ENCODE measurements around the gene COL8A2.

Gene COL8A2

GRCh38 chr1:36086529-36087232, 38.3 kb downstream of the COL8A2 start:
- 86% methylated on average over 12 of the region's 12 CpGs for WGBS
- Histone ChIP-seq H3K4me3 (ENCODE audit: low read length) (no peak overlapping the region), H3K36me3 (ENCODE audit: insufficient read depth, low read length) (peaks cover 13% of the 10 kb centered on the region), H3K27ac (ENCODE audit: low read depth, low read length) (no peak overlapping the region), H3K9ac (ENCODE audit: low read depth, low read length) (no peak overlapping the region), H3K4me1 (ENCODE audit: insufficient read depth, low read length) (peaks cover 6% of the 10 kb centered on the region; the same call in 1 of the 2 replicates), H3K9me3 (ENCODE audit: insufficient read depth, low read depth, low read length) (no peaks in the 10 kb centered on the region), H3K27me3 (ENCODE audit: insufficient read depth, low read length) (no peaks in the 10 kb centered on the region; the same call in 1 of the 2 replicates)

DNA sequence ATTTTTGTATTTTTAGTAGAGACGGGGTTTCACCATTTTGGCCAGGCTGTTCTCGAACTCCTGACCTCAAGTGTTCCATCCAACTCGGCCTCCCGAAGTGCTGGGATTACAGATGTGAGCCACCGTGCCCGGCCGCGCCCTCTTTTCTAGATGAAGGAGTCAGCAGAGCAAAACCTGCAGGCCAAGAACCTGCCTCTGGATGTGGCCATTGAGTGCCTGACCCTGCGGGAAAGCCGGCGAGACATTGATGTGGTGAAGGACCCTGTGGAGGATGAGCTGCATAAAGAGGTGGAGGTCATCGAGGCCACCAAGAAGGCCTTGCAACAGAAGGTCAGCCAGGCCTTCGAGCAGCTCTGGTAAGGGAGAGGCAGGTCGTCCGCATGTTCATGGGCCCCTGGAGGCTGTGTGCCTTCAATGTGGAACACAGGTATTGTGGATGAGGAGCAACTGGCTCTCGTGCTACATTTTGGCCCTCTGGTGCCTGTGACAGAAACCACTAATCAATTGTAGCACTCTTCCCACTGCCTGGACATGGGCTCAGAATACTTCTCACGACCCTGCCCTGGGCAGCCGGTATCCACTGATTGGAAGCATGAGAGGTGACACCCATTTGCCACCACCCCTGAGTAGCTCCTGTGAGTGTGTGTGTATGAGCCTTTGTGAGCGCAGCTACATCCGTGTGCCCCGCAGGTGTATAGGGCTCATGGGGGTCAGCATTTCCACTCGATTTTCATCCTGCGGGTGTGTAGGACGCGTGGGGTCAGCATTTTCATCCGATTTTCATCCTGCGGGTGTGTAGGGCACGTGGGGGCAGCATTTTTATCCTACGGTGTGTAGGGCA, 39.1 kb downstream of the COL8A2 start:
- Histone ChIP-seq H3K4me1 (ENCODE audit: insufficient read depth, low read length) (peaks cover 6% of the 10 kb centered on the region; the same call in 1 of the 2 replicates), H3K27ac (ENCODE audit: low read depth, low read length) (no peak overlapping the region), H3K9ac (ENCODE audit: low read depth, low read length) (no peak overlapping the region), H3K36me3 (ENCODE audit: insufficient read depth, low read length) (peaks cover 5% of the 10 kb centered on the region), H3K9me3 (ENCODE audit: insufficient read depth, low read depth, low read length) (no peaks in the 10 kb centered on the region), H3K27me3 (ENCODE audit: insufficient read depth, low read length) (no peaks in the 10 kb centered on the region; the same call in 1 of the 2 replicates), H3K4me3 (ENCODE audit: low read length) (no peak overlapping the region)
- 94% methylated on average over 29 of the region's 29 CpGs for WGBS

DNA sequence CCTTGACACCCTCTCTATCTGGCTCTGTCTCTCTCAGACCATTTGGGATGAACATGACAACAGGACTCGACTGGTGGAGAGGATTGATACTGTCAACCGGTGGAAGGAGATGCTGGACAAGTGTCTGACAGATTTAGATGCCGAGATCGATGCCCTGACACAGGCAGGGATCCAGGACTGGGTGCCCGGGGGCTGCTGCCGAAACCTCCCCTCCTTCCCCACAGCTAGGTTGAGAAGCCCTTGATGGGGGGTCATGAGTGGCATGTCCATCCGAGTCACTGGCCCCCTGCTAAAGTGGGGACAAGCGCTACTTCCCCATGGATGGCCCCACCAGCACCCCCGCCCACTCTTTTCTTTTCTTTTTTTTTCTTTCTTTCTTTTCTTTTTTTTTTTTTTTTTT, 39.9 kb downstream of the COL8A2 start:
- Histone ChIP-seq H3K4me1 (ENCODE audit: insufficient read depth, low read length) (peaks cover 6% of the 10 kb centered on the region; the same call in 1 of the 2 replicates), H3K27ac (ENCODE audit: low read depth, low read length) (no peak overlapping the region), H3K27me3 (ENCODE audit: insufficient read depth, low read length) (no peaks in the 10 kb centered on the region; the same call in 1 of the 2 replicates), H3K9ac (ENCODE audit: low read depth, low read length) (no peak overlapping the region), H3K9me3 (ENCODE audit: insufficient read depth, low read depth, low read length) (no peaks in the 10 kb centered on the region), H3K4me3 (ENCODE audit: low read length) (no peak overlapping the region), H3K36me3 (ENCODE audit: insufficient read depth, low read length) (0 out of 2 replicates have a peak, but pooled peaks cover 1% of the 10 kb centered on the region)
- WGBS, result 94% methylated on average over 8 of the region's 9 CpGs

DNA sequence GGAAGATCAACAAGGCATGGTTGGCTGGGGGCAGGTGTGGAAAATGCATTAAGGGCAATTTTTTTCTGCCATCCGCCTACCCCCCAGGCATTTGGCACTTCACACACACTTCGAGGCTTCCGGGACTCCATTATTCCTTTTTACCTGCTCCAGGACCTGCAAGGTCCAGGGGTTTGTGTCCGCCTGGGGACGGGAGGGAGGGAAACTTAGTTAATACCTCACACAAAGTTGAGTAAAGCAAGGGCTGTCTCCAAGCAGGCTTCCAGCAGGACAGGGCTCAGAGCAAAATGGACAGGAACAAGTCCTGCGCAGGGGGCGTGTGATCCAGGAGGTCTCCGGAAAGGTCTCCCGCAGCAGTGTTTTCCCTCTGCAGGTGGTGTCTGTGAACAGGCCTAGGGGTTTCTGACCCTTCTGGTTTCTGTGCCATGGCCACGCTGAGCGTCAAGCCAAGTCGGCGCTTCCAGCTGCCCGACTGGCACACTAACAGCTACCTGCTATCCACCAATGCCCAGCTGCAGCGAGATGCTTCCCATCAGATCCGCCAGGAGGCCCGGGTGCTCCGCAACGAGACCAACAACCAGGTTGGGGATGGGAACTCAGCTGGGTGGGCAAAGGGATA, 40.4 kb downstream of the COL8A2 start:
- H3K36me3 ChIP-seq (ENCODE audit: insufficient read depth, low read length), result no peaks in the 10 kb centered on the region
- no peaks in the 10 kb centered on the region for H3K9me3 ChIP-seq (ENCODE audit: insufficient read depth, low read depth, low read length)
- H3K27ac ChIP-seq (ENCODE audit: low read depth, low read length), result no peak overlapping the region
- peak overlapping the region; percentile 86 for H3K9ac ChIP-seq (ENCODE audit: low read depth, low read length)
- H3K4me1 ChIP-seq (ENCODE audit: insufficient read depth, low read length), result peaks cover under 1% of the 10 kb centered on the region; the same call in 1 of the 2 replicates
- WGBS, result 73% methylated on average over 17 of the region's 19 CpGs
- H3K27me3 ChIP-seq (ENCODE audit: insufficient read depth, low read length), result no peaks in the 10 kb centered on the region; the same call in 1 of the 2 replicates
- H3K4me3 ChIP-seq (ENCODE audit: low read length), result peak overlapping the region; percentile 71

DNA sequence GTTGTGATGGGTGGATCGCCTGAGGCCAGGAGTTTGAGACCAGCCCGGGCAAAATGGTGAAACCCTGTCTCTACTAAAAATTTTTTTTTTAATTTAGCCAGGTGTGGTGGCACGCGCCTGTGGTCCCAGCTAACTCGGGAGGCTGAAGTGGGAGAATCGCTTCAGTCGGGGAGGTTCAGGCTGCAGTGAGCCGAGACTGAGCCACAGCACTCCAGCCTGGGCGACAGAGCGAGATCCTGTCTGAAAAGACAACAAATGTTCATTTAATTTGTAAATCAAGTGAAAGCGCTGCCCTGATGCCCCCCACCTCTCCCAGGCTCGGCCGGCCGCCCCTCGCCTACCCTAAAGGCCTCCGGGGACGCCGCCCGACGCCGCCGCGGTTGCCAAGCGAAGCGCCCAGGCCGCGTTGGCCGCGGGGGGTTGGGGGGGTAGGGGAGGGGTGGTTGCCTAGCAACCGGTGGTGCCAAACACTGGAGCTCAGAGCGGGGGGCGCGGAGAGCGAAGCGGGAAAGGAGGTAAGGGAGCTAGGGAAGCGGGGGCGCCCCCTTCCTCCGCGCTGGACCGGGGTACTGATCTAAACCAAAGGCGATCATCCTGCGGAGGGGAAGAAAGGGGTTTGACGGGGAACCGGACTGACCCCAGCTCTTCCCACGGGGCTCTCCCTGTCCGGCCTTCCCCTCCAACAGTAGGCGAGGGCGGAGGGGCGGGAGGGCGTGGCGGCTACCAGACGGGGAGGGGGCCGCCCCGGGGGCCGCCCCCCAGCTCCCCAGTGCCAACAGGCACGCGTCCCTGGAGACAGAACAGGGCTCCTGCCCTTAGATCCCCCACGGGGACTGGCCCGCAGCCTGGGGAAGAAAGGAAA, 41.2 kb downstream of the COL8A2 start, which contains the start of gene TEKT2:
Gene TEKT2, plus strand, starts transcription at position 460 of the 862 bp plus-strand sequence. CDS start 828 bp downstream, outside the sequence.
- H3K9ac ChIP-seq (ENCODE audit: low read depth, low read length), result peak within 1 kb of the TSS; percentile 86
- no peaks in the 10 kb centered on the region; the same call in 1 of the 2 replicates for H3K4me1 ChIP-seq (ENCODE audit: insufficient read depth, low read length)
- H3K9me3 ChIP-seq (ENCODE audit: insufficient read depth, low read depth, low read length), result no peaks in the 10 kb centered on the region
- no peaks in the 10 kb centered on the region for H3K36me3 ChIP-seq (ENCODE audit: insufficient read depth, low read length)
- H3K27ac ChIP-seq (ENCODE audit: low read depth, low read length), result no peak within 1 kb of the TSS
- H3K4me3 ChIP-seq (ENCODE audit: low read length), result peak within 1 kb of the TSS; percentile 71
- no peaks in the 10 kb centered on the region; the same call in 1 of the 2 replicates for H3K27me3 ChIP-seq (ENCODE audit: insufficient read depth, low read length)
- 8% methylated on average over 58 of the region's 59 CpGs for WGBS

GRCh38 chr1:36083219-36083618, 41.8 kb downstream of the COL8A2 start:
- no peak overlapping the region for H3K9ac ChIP-seq (ENCODE audit: low read depth, low read length)

GRCh38 chr1:36081926-36082485, 43.0 kb downstream of the COL8A2 start:
- Histone ChIP-seq H3K4me1 (ENCODE audit: insufficient read depth, low read length) (no peaks in the 10 kb centered on the region; the same call in 1 of the 2 replicates), H3K9ac (ENCODE audit: low read depth, low read length) (no peak overlapping the region), H3K4me3 (ENCODE audit: low read length) (no peak overlapping the region), H3K27ac (ENCODE audit: low read depth, low read length) (no peak overlapping the region), H3K9me3 (ENCODE audit: insufficient read depth, low read depth, low read length) (no peaks in the 10 kb centered on the region), H3K27me3 (ENCODE audit: insufficient read depth, low read length) (no peaks in the 10 kb centered on the region; the same call in 1 of the 2 replicates), H3K36me3 (ENCODE audit: insufficient read depth, low read length) (no peaks in the 10 kb centered on the region)
- WGBS, result 85% methylated on average over 3 of the region's 3 CpGs

More at GRCh38 chr1:36083219-36083618, 41.8 kb downstream of the COL8A2 start:
- H3K27me3 ChIP-seq (ENCODE audit: insufficient read depth, low read length), result no peaks in the 10 kb centered on the region; the same call in 1 of the 2 replicates
- WGBS, result 84% methylated on average over 13 of the region's 13 CpGs
- H3K9me3 ChIP-seq (ENCODE audit: insufficient read depth, low read depth, low read length), result no peaks in the 10 kb centered on the region
- no peaks in the 10 kb centered on the region; the same call in 1 of the 2 replicates for H3K4me1 ChIP-seq (ENCODE audit: insufficient read depth, low read length)
- no peaks in the 10 kb centered on the region for H3K36me3 ChIP-seq (ENCODE audit: insufficient read depth, low read length)
- peak overlapping the region; percentile 71; the same call in 1 of the 2 replicates for H3K4me3 ChIP-seq (ENCODE audit: low read length)
- no peak overlapping the region for H3K27ac ChIP-seq (ENCODE audit: low read depth, low read length)

DNA sequence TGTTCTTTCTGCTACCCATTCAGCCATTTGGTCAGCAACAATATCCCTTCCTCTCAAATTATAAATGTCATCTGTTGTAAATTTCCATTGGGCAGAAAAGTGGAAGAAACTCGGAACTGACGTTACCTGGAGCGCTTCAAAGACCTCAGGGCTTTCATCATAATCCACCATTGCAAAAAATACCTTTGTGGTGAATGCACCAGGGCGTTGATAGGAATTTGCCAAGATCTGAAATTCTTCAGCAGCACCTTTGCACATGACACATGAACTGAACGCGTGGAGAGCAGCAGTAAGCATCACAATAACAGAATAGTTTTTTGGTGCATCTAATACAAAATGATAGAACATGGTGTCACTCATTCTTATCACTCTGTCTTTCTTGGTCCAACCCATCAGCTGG, 44.2 kb downstream of the COL8A2 start:
- H3K36me3 ChIP-seq (ENCODE audit: insufficient read depth, low read length), result no peaks in the 10 kb centered on the region
- no peaks in the 10 kb centered on the region; the same call in 1 of the 2 replicates for H3K27me3 ChIP-seq (ENCODE audit: insufficient read depth, low read length)
- 87% methylated on average over 6 of the region's 6 CpGs for WGBS
- no peaks in the 10 kb centered on the region for H3K9me3 ChIP-seq (ENCODE audit: insufficient read depth, low read depth, low read length)
- no peak overlapping the region for H3K9ac ChIP-seq (ENCODE audit: low read depth, low read length)
- H3K4me1 ChIP-seq (ENCODE audit: insufficient read depth, low read length), result no peaks in the 10 kb centered on the region; the same call in 1 of the 2 replicates
- H3K27ac ChIP-seq (ENCODE audit: low read depth, low read length), result no peak overlapping the region
- H3K4me3 ChIP-seq (ENCODE audit: low read length), result no peak overlapping the region

- Histone ChIP-seq H3K9me3 (ENCODE audit: insufficient read depth, low read depth, low read length) (no peaks in the 10 kb centered on the region), H3K27ac (ENCODE audit: low read depth, low read length) (no peak overlapping the region)
These were observed 44.8 kb downstream of the COL8A2 start for GRCh38 chr1:36080236-36080635.

More at GRCh38 chr1:36080236-36080635, 44.8 kb downstream of the COL8A2 start:
- no peak overlapping the region for H3K4me3 ChIP-seq (ENCODE audit: low read length)
- H3K27me3 ChIP-seq (ENCODE audit: insufficient read depth, low read length), result no peaks in the 10 kb centered on the region; the same call in 1 of the 2 replicates
- 94% methylated on average over 3 of the region's 3 CpGs for WGBS
- H3K9ac ChIP-seq (ENCODE audit: low read depth, low read length), result no peak overlapping the region
- H3K36me3 ChIP-seq (ENCODE audit: insufficient read depth, low read length), result no peaks in the 10 kb centered on the region
- H3K4me1 ChIP-seq (ENCODE audit: insufficient read depth, low read length), result no peaks in the 10 kb centered on the region; the same call in 1 of the 2 replicates
